ENCODE measurements around the gene ZNF419.

The ZNF419 gene

GRCh38 chr19:57537953-57538547 lies 50.5 kb downstream of the ZNF419 start:
- no peak for DNase-seq

All from GF-D8 (cell line).